NT2/D1 (cell line): ENCODE data around the gene FAM107B.

ENCODE experiments used
- SUZ12 ChIP-seq: IDR thresholded peaks from 2 replicates; pipeline ENCODE4 v1.6.1; 2011; ENCODE audit not compliant: insufficient read length, insufficient read depth; ENCODE audit errors: extremely low read depth
- YY1 ChIP-seq: IDR thresholded peaks from 2 replicates; pipeline ENCODE4 v1.6.1; 2011; ENCODE audit not compliant: insufficient read length, insufficient read depth
- ZNF274 ChIP-seq: IDR thresholded peaks from 2 replicates; pipeline ENCODE4 v1.6.1; 2011; ENCODE audit warnings: mild to moderate bottlenecking, low read depth, low read length

DNA sequence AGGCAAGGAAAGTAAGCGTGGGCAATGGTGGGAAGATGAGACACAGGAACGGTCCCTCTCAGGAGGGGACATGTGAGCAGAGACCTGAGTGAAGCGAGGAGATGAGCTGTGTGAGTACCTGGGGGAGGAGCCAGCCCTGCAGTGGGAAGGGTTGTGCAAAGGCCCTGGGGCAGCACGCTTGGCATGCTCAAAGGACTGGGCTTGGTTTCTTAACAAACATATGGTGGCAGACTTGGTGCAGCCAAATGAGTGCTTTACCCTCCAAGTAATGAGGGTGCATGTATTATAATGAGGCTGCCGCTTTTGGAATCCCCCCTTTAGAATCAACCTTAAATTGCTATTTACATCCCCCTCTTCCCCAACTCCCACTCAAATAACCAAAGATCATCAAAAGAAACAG, 291.3 kb downstream of the FAM107B start:
- no peak for TF ChIP-seq ZNF274
- no peak for TF ChIP-seq SUZ12
- TF ChIP-seq YY1, result no peak
